WERI-Rb-1 (cell line): ENCODE results near the gene FAM193A.

ENCODE experiments used
- DNase-seq: peaks from one replicate; pipeline ENCODE4 v3.0.0-alpha.2; 2020
- H3K27ac ChIP-seq: fragments of 250-450 bp; sonication (Bioruptor Pico); 2 replicates; pipeline ENCODE4 v1.5.1; 2020; ENCODE audit warnings: mild to moderate bottlenecking, moderate library complexity
- H3K27me3 ChIP-seq: fragments of 250-450 bp; sonication (Bioruptor Pico); 2 replicates; pipeline ENCODE4 v1.5.1; 2021; ENCODE audit warnings: mild to moderate bottlenecking, low read depth, moderate library complexity; ENCODE audit not compliant: insufficient read depth, severe bottlenecking
- H3K36me3 ChIP-seq: fragments of 250-450 bp; sonication (Bioruptor Pico); 2 replicates; pipeline ENCODE4 v1.5.1; 2020; ENCODE audit warnings: mild to moderate bottlenecking, moderate library complexity
- H3K4me3 ChIP-seq: 2 replicates; pipeline ENCODE4 v1.5.1; 2011; ENCODE audit warnings: low read depth, mild to moderate bottlenecking, control low read depth, low read length
- H3K9me3 ChIP-seq: fragments of 250-450 bp; sonication (Bioruptor Pico); 2 replicates; pipeline ENCODE4 v1.5.1; 2021; ENCODE audit warnings: mild to moderate bottlenecking, moderate library complexity; ENCODE audit not compliant: severe bottlenecking
- TF ChIP-seq, protein P1 (sequence below): IDR thresholded peaks from 2 replicates; pipeline ENCODE4 v1.5.1; 2011; ENCODE audit warnings: low read depth, mild to moderate bottlenecking, control low read depth, inconsistent platforms, low read length

Gene FAM193A

DNA sequence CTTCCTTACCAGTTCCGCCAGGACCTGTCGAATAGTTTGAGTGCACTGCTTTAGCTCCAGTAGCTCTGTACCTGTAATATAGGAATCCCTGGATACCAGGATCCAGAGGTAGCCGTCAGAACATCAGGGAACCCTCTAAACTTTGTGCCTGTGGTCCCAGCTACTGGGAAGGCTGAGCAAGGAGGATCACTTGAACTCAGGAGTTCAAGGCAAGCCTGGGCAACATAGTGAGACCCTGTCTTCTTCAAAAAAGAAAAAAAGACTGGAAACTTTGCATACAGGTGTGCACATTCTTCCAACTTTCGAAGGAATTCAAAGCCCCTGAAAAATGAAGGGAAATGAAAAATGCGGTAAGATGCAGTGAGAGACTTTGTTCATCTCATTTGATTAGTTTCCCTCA, 32.6 kb upstream of the FAM193A start:
- TF ChIP-seq, protein P1, sequence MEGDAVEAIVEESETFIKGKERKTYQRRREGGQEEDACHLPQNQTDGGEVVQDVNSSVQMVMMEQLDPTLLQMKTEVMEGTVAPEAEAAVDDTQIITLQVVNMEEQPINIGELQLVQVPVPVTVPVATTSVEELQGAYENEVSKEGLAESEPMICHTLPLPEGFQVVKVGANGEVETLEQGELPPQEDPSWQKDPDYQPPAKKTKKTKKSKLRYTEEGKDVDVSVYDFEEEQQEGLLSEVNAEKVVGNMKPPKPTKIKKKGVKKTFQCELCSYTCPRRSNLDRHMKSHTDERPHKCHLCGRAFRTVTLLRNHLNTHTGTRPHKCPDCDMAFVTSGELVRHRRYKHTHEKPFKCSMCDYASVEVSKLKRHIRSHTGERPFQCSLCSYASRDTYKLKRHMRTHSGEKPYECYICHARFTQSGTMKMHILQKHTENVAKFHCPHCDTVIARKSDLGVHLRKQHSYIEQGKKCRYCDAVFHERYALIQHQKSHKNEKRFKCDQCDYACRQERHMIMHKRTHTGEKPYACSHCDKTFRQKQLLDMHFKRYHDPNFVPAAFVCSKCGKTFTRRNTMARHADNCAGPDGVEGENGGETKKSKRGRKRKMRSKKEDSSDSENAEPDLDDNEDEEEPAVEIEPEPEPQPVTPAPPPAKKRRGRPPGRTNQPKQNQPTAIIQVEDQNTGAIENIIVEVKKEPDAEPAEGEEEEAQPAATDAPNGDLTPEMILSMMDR, result no peak
- Histone ChIP-seq H3K36me3 (peaks cover 84% of the 10 kb centered on the region), H3K9me3 (no peaks in the 10 kb centered on the region), H3K27me3 (no peaks in the 10 kb centered on the region), H3K4me3 (no peak overlapping the region), H3K27ac (no peak overlapping the region)
- no peak for DNase-seq

DNA sequence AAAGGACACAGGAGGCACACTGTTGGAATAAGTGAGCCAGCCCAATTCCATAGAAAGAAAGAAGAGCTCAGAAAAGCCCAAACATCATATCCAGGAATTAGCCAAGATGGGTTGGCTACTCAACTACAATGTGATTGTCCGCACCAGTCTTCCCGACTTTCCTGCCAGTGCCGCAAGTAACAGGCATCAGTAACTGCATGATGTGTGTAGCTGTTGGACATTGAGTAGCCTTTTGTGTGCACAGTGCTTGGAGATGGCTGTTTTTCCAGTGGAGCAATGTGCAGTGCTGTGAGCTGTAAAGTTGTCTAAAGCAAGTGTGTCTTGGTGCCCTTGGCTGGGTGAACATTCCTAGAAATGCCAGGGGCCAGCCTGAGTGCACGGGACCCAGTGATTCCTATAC, 29.2 kb upstream of the FAM193A start:
- no peak overlapping the region for H3K4me3 ChIP-seq
- DNase-seq, result no peak
- no peaks in the 10 kb centered on the region for H3K9me3 ChIP-seq
- H3K36me3 ChIP-seq, result peaks cover 78% of the 10 kb centered on the region
- TF ChIP-seq, protein P1, result no peak
- H3K27me3 ChIP-seq, result no peaks in the 10 kb centered on the region
- H3K27ac ChIP-seq, result no peak overlapping the region

DNA sequence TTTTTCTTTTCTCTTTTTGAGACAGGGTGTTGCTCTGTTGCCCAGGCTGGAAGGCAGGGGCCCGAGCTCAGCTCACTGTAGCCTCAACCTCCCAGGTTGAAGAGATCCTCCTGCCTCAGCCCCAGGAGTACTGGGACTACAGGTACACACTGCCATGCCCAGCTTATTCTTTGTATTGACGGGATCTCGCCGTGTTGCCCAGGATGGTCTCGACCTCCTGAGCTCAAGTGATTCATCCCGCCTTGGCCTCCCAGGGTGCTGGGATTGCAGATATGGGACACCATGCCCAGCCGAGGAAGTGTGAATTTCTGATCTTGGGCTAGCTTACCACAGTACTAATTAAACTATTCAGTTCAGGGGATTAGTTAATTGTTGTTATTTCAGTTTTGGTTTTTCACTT, 28.6 kb upstream of the FAM193A start:
- DNase-seq, result no peak
- Histone ChIP-seq H3K27me3 (no peaks in the 10 kb centered on the region), H3K27ac (no peak overlapping the region), H3K4me3 (no peak overlapping the region), H3K36me3 (peaks cover 82% of the 10 kb centered on the region), H3K9me3 (no peaks in the 10 kb centered on the region)
- TF ChIP-seq, protein P1, result no peak

DNA sequence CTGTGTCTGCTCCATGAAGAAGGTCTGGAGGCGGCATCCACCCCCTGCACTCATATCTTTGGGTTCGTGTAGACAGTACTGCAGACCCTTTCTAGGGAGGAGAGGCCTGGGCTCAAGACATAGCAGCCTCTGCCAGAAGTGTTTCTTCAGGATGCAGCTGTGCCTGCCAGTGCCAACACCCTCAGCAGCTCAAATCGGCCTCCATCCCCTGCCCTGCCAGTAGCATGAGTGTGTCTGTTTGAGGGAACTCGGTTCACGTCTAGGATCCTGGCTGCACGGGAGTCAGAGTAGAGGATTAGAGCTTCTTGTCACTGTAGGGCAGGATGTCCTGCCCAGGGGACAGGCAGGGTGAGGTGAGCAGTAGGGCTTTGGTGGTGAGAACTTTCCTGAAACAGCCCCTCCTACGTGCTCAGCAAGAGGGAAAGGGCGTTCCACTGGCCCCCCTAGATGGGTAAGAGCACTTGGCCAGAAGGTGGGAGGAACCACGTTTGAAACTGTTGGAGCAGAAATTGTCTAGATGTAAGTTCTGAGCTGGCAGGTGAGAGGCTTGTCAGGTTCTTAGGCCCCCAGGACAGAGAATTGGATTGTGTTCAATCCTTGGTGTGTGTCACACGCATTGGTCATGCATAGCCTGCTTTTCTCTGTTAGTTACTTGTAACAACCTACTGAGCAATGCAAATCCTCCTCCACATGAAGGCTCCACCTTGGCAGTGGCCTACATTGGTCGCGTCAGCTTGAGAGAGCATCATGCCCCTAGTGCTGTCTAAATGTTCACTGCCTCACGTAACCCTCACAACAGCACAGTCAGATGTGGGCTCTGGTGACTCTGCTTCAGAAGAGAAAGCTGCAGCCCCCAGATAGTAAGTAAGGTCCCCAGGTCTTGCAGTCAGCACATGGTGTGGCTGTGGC, 25.8 kb upstream of the FAM193A start:
- DNase-seq, result no peak
- Histone ChIP-seq H3K9me3 (no peaks in the 10 kb centered on the region), H3K27me3 (no peaks in the 10 kb centered on the region), H3K4me3 (no peak overlapping the region), H3K27ac (no peak overlapping the region), H3K36me3 (peaks cover 78% of the 10 kb centered on the region)
- TF ChIP-seq, protein P1, result no peak

DNA sequence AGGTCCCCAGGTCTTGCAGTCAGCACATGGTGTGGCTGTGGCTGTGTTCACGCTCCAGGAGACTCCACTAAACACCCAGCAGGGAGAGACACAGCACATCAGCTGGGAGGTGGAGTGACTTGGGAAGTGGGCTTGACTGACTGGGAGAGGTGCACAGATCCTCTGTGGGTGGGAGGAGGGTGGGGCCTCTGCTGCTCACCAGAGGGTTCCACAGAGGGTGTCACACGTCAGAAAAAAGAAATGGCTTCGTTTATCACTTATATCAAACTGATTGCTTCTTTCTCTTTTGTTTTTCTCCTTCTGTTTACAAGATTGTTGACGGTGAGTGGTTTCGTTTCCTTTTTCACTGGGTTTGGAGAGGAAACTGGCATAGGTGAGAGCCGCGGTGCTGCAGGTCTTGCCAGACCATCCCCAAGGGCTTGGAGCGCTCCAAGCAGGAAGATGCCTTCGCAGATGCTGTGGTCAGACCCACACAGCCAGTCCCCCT, 24.8 kb upstream of the FAM193A start:
- TF ChIP-seq, protein P1, result no peak
- no peak for DNase-seq
- Histone ChIP-seq H3K27me3 (no peaks in the 10 kb centered on the region), H3K9me3 (no peaks in the 10 kb centered on the region), H3K36me3 (peaks cover 78% of the 10 kb centered on the region), H3K27ac (no peak overlapping the region), H3K4me3 (no peak overlapping the region)
